ENCODE data around the gene DLX2. TPM values are rescaled to one million over a fixed set of nuclear protein-coding genes. Genes with fewer than 3 reads are reported as not detected.

Gene DLX2
- polyA plus RNA-seq, 4 donors = 0.09 to 0.15 (median 0.11) TPM; not detected in 1

DNA sequence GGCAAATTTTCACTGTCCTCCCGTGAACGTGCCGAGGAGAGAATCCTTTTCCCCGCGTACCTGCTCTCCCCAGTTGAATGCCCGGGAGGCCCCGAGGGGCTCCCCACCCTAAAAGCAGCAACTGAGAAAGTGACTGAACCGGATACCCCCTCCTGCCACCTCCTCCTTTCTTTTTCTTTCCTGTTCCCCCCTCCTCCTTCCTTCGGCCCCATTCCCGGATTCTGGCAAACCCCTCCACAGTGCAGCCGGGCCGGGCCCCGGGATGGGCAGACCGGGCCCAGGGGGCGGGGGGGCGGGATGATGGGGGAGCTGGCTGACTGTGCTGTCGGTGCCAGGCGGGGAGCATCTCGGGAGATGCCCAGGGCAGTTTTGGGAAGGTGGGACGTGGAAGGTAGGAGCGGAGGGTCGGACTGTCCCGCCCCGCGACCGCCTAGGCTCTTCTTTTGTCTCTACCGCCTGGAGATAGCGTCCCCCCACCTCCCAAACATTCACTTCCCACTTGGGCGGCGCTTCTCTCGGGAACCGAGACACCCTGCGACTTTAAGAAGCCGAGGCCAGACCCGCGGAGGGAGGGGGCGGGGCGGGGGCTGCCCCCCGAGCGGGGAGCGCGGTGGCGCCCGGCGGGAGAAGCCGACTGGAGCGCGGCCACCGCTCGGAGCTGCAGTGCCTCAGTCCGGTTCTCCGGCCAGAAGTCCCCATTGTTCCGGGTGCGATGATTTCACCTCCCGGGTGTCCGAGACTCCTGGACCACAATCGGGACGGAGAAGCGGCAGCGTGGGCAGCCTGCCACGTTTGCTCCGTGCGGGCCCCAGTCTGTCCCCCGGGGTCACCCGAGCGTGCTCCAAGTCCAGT is 8.2 kb downstream of the DLX2 start:
- no peak for DNase-seq (ENCODE audit: low read depth in 4 of 4, low spot score in 3 of 4)

DNA sequence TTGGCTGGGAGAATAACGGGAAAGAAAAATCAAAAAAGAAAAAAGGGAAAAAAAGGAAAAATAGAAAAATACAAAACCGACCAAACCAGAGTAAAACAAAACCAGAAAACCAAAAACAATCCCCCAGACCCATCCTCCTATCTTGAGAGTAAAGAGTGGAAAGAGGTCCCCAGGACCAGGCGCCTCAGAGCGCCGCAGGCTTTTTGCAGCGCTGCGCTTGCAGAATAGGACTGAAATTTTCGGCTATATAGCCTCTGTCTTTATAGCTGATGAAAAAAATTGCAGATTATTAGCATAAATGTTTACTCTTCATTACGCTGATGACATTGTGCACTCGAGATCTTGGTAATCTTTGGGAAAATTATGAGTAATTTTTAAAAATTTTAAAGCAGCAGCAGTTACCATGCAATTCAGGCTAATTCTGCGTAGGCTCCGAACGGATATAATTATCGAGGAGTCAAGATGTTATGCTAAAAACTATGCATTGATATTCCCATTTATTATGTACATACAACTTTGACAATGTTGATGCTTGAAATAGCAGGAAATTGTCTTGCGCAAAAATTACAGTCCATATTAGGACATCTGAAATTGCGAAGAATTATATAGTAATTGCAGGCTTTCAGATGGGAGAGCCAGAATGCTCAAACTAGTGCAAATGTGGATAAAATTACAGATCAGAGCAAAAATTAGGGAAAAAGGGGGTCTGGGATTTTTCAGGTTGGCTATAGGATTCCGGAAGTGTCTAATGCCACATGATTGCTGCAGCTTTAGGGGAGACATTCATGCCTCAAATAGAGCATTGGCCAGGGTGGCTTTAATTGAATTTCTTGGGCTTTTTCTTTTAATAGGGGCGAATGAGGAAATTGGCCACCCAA is 9.0 kb downstream of the DLX2 start:
- no peak for DNase-seq (ENCODE audit: low read depth in 4 of 4, low spot score in 3 of 4)

DNA sequence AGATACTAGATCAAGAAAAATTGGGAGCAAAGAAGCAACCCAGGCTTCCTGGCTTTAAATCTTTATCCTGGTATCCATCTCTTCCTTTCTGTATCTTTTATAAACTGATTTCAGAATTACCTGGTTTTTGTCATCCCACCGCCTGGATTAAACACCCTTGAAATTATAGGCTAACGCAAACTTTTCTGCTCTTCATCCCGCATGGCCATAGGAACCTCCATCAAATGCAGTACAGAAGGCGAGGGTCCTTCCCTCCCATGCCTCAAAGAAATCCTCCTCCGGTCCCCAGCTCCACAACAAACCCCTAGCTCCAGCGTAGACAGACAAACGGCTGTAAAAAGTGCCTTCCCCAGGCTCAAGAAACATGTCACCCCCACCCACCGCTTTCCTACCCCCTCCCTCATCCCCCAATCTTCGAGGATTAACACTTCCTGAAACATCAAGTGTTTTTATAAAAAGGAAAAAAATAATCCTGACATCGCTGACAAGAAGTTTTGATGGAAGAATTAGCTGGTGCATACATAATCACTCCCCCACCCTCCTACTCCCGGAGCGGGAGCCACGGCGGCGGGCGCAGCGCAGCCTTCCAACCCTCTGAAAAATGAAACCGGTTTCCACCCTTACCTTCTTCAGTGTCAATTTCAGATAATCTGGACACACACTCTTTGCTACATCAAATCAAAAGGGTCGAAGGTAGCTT is 9.8 kb downstream of the DLX2 start:
- no peak for DNase-seq (ENCODE audit: low read depth in 4 of 4, low spot score in 3 of 4)

DNA sequence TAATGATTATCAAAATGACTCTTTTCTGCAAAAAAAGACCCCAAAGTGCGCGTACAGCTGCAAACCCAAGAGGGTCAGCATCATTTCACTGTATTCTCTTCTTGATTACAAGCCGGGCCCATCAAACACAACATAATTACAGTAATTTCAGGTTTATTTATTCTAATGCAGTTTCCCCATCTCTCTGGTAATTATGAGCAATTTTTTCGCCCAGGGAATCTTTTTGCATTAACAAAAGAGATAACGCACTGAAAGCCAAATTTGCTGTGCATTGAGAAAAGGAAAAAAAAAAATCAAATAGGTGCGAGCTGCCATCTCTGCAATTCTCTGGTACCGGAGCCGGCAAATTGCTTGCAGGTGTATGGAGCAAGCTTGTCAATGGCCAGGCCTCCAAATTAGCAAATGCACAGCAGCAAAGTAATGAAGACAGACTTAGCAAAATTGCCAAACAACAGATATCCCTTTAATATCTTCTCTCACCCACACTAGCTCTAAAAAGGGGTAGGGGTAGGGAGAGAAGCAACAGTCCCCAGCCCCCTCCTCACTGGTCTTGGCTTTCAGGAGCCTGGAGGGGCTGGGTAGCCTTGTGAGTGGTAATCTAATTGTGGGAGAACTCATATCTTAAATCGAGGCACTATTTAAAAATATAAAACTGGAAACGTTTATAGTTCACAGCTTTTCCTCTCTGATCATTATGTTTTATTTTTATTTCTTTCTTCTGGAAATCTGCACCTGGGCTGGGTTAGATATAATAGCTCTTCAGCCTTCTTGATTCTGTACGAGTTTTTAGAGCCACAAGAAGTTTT is 10.7 kb downstream of the DLX2 start:
- no peak for DNase-seq (ENCODE audit: low read depth in 4 of 4, low spot score in 3 of 4)

DNA sequence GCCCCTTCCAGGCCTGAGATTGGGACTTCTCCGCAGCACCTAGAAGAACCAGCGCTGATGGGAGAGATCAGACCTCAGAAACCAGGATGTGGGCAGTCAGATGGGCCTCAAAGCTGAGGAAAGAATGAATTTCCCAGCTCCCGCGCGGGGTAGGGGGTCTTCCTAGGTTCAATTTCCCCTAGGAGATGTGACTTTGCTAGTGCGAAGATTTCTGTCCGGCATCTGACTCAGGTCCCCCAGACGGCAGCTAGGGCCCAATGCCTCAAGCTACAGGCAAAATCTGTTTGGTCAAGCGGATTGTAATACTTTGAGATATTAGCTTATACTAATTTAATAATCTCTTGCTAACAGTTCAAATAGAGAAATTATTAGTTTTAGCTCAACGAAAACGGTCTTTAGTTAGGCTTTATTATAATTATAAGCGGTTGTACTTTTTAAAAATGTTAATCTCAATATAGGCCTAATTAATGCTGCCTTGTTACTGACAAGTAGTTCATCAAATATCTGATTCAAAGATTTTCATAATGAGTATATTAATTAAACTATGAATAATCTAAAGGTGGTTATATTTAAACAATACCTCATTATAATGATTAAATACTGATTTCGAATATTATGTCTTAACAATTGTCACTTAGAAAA is 11.6 kb downstream of the DLX2 start:
- no peak for DNase-seq (ENCODE audit: low read depth in 4 of 4, low spot score in 3 of 4)

DNA sequence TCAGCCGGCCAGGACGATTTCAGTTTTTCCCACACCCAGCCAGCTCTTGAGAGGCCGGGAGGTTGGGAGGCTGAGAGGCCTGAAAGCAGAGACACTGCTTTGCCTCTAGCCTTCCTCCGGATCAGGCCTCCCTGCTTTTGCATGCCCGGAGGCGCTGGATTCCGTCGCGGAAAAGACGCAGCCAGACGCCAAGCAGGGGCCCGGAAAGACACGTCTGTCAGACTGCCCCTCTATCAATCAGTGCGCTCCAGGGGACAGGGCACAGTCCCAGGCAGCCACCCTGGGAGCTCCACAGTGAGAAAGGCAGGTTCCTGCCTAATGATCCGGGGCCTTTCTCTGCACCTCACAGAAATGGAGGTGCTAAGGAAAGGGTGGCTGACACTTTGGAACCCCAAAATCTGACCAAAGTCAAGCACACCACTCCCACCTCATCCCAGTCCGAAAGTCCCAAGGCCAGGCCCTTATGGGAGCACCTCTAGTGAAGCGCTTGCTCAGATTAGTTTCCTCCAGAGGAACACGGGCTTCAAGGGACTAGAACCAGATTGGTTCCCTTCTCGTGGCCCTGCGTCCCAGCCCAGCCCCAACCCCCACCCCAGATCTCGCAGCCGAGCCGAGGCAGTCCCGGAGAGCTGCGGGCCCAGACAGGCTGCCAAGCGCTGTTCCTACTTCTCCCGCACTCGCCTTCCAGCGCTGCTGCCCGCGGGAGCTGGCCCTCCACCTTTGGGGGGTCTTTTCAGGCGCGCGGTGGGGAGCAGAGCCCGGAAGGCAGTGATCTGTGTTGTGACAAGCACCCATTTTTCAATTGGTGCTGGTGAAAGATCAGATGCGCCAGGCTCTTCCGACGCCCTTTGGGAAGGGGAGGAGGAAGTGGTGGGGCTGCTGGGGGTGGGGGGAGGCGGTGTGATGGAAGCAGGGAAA is 12.4 kb downstream of the DLX2 start:
- DNase-seq (ENCODE audit: low read depth in 4 of 4, low spot score in 3 of 4) = no peak

DNA sequence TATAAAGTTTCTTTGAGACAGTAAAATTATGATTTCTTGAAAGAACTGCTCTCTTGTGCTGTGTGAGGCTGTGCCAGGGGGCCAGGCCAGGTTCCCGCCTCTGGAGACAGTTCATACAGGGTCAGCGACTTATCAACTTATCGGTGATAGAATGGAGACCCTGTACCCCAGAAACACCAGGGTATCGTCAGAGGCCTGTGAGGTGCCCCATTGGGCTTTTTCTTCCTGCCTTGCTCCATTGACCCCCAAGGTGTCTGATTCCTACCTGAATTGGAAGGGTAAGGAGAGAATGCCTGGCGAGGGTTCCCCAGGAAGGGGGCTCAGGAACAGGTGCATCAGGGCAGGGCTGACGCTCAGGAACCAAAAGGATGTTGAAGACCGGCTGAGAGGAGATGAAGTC is 13.1 kb downstream of the DLX2 start:
- DNase-seq (ENCODE audit: low read depth in 4 of 4, low spot score in 3 of 4) = no peak

DNA sequence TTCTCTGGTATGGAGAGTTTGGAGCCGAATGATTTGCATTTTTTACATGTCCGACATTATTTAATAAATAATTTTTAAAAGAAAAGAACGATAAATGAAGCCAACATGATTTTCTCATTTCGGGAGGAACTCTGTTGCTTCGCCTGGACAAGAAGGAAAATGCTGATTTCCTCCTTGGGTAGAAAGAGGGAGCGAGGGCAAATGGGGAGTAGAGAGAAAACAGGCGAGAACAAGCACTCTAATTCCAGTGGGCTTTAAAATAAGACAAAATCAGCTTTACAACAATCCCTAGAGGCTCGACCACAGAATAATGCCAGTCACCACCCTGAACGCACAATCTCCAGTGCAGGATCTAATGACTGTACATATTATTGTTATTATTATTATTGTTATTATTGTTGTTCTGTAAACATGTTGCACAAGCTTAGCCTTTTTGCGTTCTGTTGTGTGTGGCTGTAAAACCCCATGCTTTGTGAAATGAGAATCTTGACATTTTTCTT is 13.6 kb downstream of the DLX2 start:
- DNase-seq (ENCODE audit: low read depth in 4 of 4, low spot score in 3 of 4) = no peak

DNA sequence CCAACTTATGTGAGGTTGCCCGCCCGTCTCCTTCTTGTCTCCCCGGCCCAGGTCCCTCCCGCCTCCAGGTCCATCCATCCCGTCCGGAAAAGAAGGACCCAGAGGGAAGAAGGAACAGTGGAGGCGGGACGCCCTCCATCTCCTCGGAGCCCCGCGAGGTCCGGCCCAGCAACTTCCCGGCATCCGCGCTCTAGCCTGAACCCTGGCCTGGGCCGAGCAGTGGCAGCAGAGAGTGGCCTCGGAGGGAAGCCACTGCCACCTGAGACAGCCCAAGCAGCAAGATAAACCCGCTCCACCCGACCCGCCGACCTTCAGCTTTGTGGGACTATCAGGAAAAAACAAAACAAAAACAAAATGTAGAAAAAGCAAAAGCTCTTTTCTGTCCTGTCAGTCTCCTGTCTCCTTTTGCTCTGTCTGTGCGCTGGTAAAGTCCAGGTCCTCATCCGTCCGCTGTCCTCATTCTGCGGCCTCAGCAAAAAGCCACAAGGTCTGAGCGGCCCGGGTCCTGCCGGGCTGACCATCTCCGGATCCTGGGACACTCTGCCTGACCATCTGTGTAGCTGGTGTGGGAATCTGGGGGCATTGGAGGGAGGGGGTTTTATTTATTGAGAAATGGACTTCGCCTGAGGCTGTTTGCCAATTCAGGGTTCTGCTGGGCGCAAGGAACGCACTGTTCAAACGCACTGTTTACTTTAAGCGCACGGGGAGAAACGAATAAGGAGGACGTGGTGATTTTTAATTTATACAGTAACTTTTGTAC is 14.3 kb downstream of the DLX2 start:
- DNase-seq (ENCODE audit: low read depth in 4 of 4, low spot score in 3 of 4) = no peak

DNA sequence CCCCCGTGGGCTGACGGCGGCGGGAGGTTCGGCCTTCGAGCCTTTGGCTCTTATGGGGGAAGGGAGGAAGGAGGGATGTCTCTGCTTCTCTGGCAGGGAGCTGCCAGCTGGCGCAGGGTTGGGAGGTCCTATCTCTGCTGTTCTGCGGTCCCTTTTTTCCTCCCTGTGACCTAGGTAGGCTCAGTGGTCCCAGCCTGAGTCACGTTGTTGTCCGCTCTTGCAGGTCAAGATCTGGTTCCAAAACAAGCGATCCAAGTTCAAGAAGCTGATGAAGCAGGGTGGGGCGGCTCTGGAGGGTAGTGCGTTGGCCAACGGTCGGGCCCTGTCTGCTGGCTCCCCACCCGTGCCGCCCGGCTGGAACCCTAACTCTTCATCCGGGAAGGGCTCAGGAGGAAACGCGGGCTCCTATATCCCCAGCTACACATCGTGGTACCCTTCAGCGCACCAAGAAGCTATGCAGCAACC is 14.9 kb downstream of the DLX2 start:
- DNase-seq (ENCODE audit: low read depth in 4 of 4, low spot score in 3 of 4) = no peak

DNA sequence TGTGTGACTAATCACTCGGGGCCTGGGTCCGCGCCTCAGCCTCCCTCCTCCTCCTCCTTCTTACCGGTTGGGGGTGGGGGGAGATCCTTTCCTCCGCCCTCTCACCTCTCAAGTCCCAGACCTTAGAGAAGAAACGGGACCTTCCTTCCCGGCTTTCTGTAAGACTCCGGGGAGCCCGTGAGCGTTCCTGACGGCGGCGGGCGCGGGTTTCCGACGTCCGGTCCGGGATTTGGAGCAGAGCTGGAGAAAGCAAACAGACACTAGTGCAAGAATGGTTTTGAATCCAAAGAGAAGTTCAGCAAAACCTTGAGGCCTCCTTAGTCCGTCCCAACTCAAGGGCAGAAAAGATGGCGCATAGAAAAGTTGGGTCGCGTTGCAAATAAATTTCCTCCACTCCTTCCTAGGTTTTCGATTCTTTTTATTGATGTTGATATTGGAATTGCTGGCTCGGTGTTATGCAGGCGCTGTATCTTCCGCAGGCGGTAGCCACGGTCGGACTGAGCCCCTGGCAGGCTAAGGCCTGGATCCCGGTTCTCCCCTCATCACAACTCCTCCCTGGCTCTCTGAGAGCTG is 15.4 kb downstream of the DLX2 start:
- no peak for DNase-seq (ENCODE audit: low read depth in 4 of 4, low spot score in 3 of 4)

DNA sequence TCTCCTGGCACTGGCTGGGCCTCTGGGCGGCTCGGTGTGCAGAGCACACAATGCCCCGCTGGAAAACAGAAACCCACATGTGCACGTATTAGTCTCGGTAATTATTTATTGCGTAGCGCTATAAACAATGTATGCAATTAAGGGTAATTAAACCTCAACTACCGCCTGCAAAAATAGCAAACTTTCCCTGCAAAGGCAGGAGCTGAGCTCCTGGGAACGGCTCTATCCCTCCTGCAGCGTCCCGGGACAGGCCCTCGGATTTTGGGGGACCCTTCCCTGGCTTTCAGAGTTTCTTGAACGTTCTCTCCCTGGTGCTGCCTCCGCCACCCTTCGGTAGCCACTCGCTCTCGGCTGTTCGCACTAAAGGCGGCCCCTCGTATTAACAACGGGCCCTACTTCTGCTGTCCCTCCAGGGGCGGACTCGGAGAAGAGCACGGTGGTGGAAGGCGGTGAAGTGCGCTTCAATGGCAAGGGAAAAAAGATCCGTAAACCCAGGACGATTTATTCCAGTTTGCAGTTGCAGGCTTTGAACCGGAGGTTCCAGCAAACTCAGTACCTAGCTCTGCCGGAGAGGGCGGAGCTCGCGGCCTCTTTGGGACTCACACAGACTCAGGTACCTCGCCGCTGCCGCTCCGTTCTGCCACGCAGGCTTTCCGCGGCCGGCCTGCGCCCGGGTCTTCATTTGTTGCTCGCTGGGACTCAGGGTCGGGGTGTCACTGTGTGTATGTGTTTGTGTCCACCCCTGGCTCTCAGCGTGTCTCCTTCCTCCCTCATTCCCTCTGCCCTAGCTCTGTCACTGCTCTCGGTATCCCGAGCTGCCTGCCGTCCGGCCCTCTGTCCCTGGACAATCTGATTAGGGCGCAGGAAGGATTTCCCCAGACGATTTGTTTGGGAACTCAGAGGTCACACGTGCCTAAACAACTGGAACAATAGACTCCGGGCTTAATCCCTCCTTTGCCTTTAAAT is 16.2 kb downstream of the DLX2 start:
- DNase-seq (ENCODE audit: low read depth in 4 of 4, low spot score in 3 of 4) = no peak

DNA sequence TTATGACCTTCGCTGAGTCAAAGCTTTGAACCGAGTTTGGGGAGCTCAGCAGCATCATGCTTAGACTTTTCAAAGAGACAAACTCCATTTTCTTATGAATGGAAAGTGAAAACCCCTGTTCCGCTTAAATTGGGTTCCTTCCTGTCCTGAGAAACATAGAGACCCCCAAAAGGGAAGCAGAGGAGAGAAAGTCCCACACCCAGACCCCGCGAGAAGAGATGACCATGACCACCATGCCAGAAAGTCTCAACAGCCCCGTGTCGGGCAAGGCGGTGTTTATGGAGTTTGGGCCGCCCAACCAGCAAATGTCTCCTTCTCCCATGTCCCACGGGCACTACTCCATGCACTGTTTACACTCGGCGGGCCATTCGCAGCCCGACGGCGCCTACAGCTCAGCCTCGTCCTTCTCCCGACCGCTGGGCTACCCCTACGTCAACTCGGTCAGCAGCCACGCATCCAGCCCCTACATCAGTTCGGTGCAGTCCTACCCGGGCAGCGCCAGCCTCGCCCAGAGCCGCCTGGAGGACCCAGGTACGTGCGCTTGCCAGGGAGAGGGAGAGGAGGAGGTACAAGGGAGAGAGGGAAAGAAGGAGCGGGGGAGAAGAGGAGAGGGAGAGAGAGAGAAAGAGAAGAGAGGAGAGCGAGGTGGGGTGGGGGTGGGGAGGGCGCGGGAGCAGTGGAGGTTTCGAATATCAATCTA is 17.1 kb downstream of the DLX2 start, which contains the start of gene DLX1:
TSS of gene DLX1 (plus strand) at position 48 of the 700 bp plus-strand sequence. CDS start at position 219, 171 bp downstream.
- DNase-seq (ENCODE audit: low read depth in 4 of 4, low spot score in 3 of 4) = no peak

DNA sequence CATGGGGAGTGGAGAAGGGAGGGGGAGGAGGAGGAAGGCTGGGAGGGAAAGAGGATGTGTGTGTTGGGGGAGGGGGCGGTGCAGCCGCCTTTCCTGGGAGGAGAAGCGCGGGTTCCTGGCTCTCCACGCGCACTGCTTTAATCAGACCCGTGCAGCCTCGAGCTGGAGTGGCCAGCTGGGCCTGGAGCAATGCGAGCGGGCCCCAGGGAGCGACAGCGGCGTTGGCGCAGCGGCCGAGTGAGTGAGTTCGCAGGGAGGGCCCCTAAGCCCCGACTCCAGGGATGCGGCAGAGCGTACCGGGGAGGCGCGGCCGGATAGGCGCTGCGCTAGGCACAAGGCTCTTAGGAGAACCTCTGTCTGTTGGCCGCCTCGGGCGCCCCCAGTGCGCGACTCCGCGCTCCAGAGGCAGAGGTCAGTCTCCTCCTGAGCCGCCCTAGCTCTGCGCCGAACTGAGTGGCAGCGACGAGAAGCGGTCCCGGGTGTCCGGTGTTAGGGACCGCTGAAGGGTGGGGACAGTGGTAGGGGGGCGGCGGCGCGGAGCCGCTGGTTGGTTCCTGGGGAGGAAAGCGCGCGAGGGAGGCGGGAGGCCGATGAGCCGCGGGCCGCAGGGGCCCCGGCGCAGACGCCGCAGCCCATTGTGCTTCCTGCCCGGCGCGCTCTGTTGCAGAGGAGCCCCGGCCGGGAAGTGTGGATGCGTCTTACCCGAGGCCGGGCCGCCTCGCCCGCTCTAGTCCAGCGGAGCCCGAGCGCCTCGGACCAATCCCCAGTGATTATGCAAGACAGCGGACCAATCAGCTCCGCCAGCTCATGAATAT is 17.8 kb downstream of the DLX2 start:
- DNase-seq (ENCODE audit: low read depth in 4 of 4, low spot score in 3 of 4) = peak in 3 of 4 donors; percentile 66 to 77 (median 71)

DNA sequence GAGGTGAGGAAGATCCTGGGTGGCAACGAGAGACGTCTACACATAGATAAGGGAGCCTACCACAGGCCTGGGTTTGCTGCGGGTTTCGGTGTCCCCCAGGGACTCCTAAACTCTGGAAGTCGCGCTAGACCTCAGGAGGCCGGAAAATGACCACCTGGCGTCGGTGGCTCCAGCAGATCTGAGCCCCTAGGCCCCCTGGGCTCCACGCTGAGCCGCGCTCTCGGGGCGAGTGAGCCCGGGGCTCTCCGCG is 18.4 kb downstream of the DLX2 start:
- no peak for DNase-seq (ENCODE audit: low read depth in 4 of 4, low spot score in 3 of 4)
